GM19455 (cell line): ENCODE data around the gene PCNX2.
A peak's percentile ranks its signal among the peaks of the same experiment; 100 is the strongest.

Experiments used
- ATAC-seq: cut with Tn5 transposase; IDR thresholded peaks from one replicate; pipeline ENCODE4 v1.9.1; 2021; ENCODE audit not compliant: unreplicated experiment

PCNX2 gene

GRCh38 chr1:233315718-233316301 is 20.3 kb upstream of the PCNX2 start:
- ATAC-seq = no peak

GRCh38 chr1:233313434-233314155 is 18.1 kb upstream of the PCNX2 start:
- ATAC-seq = no peak

GRCh38 chr1:233304489-233305102 is 9.1 kb upstream of the PCNX2 start:
- no peak for ATAC-seq

GRCh38 chr1:233300326-233300725 is 4.8 kb upstream of the PCNX2 start:
- no peak for ATAC-seq

GRCh38 chr1:233299450-233299849 is 3.9 kb upstream of the PCNX2 start:
- no peak for ATAC-seq

GRCh38 chr1:233295975-233296322 is 424 bp upstream of the PCNX2 start:
- no peak for ATAC-seq

GRCh38 chr1:233294913-233295236 is 650 bp downstream of the PCNX2 start:
- ATAC-seq = peak; percentile 27

- no peak for ATAC-seq
These were observed 1.7 kb downstream of the PCNX2 start for GRCh38 chr1:233293556-233294446.

GRCh38 chr1:233290396-233291034 is 5.0 kb downstream of the PCNX2 start:
- no peak for ATAC-seq

- ATAC-seq = no peak
These were observed 5.8 kb downstream of the PCNX2 start for GRCh38 chr1:233289676-233290075.

GRCh38 chr1:233282582-233282886 is 13.0 kb downstream of the PCNX2 start:
- peak; percentile 14 for ATAC-seq

- ATAC-seq = peak; percentile 79
These were observed 13.6 kb downstream of the PCNX2 start for GRCh38 chr1:233281711-233282581.

GRCh38 chr1:233279971-233280370 is 15.6 kb downstream of the PCNX2 start:
- no peak for ATAC-seq

GRCh38 chr1:233278631-233279030 is 16.9 kb downstream of the PCNX2 start:
- no peak for ATAC-seq

- no peak for ATAC-seq
These were observed 17.6 kb downstream of the PCNX2 start for GRCh38 chr1:233277637-233278606.

GRCh38 chr1:233269656-233270055 is 25.9 kb downstream of the PCNX2 start:
- no peak for ATAC-seq

GRCh38 chr1:233268389-233269022 is 27.0 kb downstream of the PCNX2 start:
- no peak for ATAC-seq

- peak; percentile 22 for ATAC-seq
These were observed 33.8 kb downstream of the PCNX2 start for GRCh38 chr1:233261695-233262094.

GRCh38 chr1:233261206-233261605 is 34.3 kb downstream of the PCNX2 start:
- peak; percentile 73 for ATAC-seq
